GM12878 (cell line): ENCODE results near the gene ARMC9. TPM values are rescaled to one million over a fixed set of nuclear protein-coding genes. Genes with fewer than 3 reads are reported as not detected.

Experiments used
- ASH2L ChIP-seq: fragments of 300-600, 200-600 bp; sonication (generic); IDR thresholded peaks from 2 replicates; pipeline ENCODE4 v1.6.1; 2017; ENCODE audit warnings: low read depth, mild to moderate bottlenecking, borderline replicate concordance
- BHLHE40 ChIP-seq, 2 experiments: fragments of 450-650 bp in 1 of 2; IDR thresholded peaks; 2 replicates each; pipeline ENCODE4 v1.6.1; 2011 to 2017; ENCODE audit warnings: low read depth in 2 of 2, borderline replicate concordance in 1 of 2, improper control_type of control experiment in 1 of 2, low read length in 1 of 2, mild to moderate bottlenecking in 1 of 2
- BRCA1 ChIP-seq: IDR thresholded peaks from 2 replicates; pipeline ENCODE4 v1.6.1; 2011; ENCODE audit warnings: low read depth, low read length, improper control_type of control experiment
- CREB1 ChIP-seq: IDR thresholded peaks from 2 replicates; pipeline ENCODE4 v1.6.1; 2012; ENCODE audit warnings: low read depth, mild to moderate bottlenecking, inconsistent platforms
- CREM ChIP-seq: IDR thresholded peaks from 2 replicates; pipeline ENCODE4 v1.6.1; 2014; ENCODE audit warnings: antibody characterized with exemption, low read depth
- E2F8 ChIP-seq: fragments of 450-650 bp; IDR thresholded peaks from 2 replicates; pipeline ENCODE4 v1.6.1; 2018; ENCODE audit warnings: mild to moderate bottlenecking, low read depth, moderate library complexity; ENCODE audit not compliant: partially characterized antibody
- ELK1 ChIP-seq: IDR thresholded peaks from 2 replicates; pipeline ENCODE4 v1.6.1; 2012; ENCODE audit warnings: low read depth, low read length, improper control_type of control experiment
- EZH2 ChIP-seq: IDR thresholded peaks from 2 replicates; pipeline ENCODE4 v1.6.1; 2012; ENCODE audit warnings: low read depth, mild to moderate bottlenecking, control low read depth, inconsistent platforms, low read length, borderline replicate concordance; ENCODE audit not compliant: control insufficient read depth
- FOS ChIP-seq: IDR thresholded peaks from 3 replicates; pipeline ENCODE4 v1.6.1; 2011; ENCODE audit warnings: borderline replicate concordance; ENCODE audit not compliant: insufficient read length; ENCODE audit errors: extremely low read depth
- GATAD2B ChIP-seq: fragments of 450-650 bp; conservative IDR thresholded peaks from 2 replicates; pipeline ENCODE4 v1.6.1; 2017; ENCODE audit warnings: low read depth, mild to moderate bottlenecking, moderate library complexity
- HCFC1 ChIP-seq: fragments of 150-350 bp; IDR thresholded peaks from 2 replicates; pipeline ENCODE4 v1.6.1; 2014; ENCODE audit warnings: low read length
- HSF1 ChIP-seq: fragments of 150-350 bp; IDR thresholded peaks from 2 replicates; pipeline ENCODE4 v1.6.1; 2014; ENCODE audit warnings: mild to moderate bottlenecking, low read depth, low read length
- NFYB ChIP-seq: IDR thresholded peaks from 2 replicates; pipeline ENCODE4 v1.6.1; 2011; ENCODE audit warnings: low read depth, mild to moderate bottlenecking, low read length, improper control_type of control experiment, moderate library complexity; ENCODE audit not compliant: insufficient read depth
- PML ChIP-seq: IDR thresholded peaks from 2 replicates; pipeline ENCODE4 v1.6.1; 2012; ENCODE audit warnings: low read length, inconsistent platforms
- POU2F2 ChIP-seq: IDR thresholded peaks from 3 replicates; pipeline ENCODE4 v1.6.1; 2011; ENCODE audit warnings: low read depth, mild to moderate bottlenecking, low read length, borderline replicate concordance
- RELB ChIP-seq: fragments of 450-650 bp; IDR thresholded peaks from 2 replicates; pipeline ENCODE4 v1.6.1; 2017; ENCODE audit warnings: low read depth, mild to moderate bottlenecking, moderate library complexity
- RFX5 ChIP-seq: IDR thresholded peaks from 2 replicates; pipeline ENCODE4 v1.6.1; 2011; ENCODE audit warnings: low read depth, low read length, improper control_type of control experiment
- SIN3A ChIP-seq: IDR thresholded peaks from 2 replicates; pipeline ENCODE4 v1.6.1; 2012; ENCODE audit warnings: low read depth, low read length, improper control_type of control experiment
- SIX5 ChIP-seq: IDR thresholded peaks from 2 replicates; pipeline ENCODE4 v1.6.1; 2011; ENCODE audit warnings: mild to moderate bottlenecking, low read depth, low read length, moderate library complexity; ENCODE audit not compliant: severe bottlenecking
- SMAD5 ChIP-seq: IDR thresholded peaks from 2 replicates; pipeline ENCODE4 v1.6.1; 2016; ENCODE audit warnings: antibody characterized with exemption, low read depth
- STAT1 ChIP-seq: fragments of 450-650 bp; conservative IDR thresholded peaks from 2 replicates; pipeline ENCODE4 v1.6.1; 2014; ENCODE audit warnings: antibody characterized with exemption, mild to moderate bottlenecking
- TCF12 ChIP-seq: IDR thresholded peaks from 2 replicates; pipeline ENCODE4 v1.6.1; 2011; ENCODE audit warnings: low read depth, mild to moderate bottlenecking, low read length
- ZSCAN29 ChIP-seq: fragments of 450-650 bp; IDR thresholded peaks from 2 replicates; pipeline ENCODE4 v1.6.1; 2017; ENCODE audit warnings: mild to moderate bottlenecking, moderate library complexity
- polyA plus RNA-seq, 11 experiments: library from polyadenylated mRNA; depleted of rRNA in 4 of 11; unstranded in 6 of 11; stranded (reverse) in 5 of 11; fragments of >200 nt; fragmentation: Nextera tagmentation in 4 of 11; fragmentation: Illumina TruSeq in 1 of 11; extraction: Ambion mirVana in 4 of 11; extraction: Trizol in 1 of 11; gene quantifications; 1 replicate in 1 of 11; 2 replicates in 10 of 11; pipeline versions ENCODE4 v1.2.1 to v1.2.3, GENCODE V29; 2011 to 2016; ENCODE audit warnings: inconsistent platforms in 2 of 11, missing spikeins in 2 of 11, low read depth in 1 of 11
- total RNA-seq, 4 experiments: library from RNA; depleted of rRNA in 3 of 4; stranded (reverse); fragments of >200 nt in 3 of 4; fragmentation: Illumina TruSeq in 1 of 4; extraction: Trizol in 1 of 4; gene quantifications; 2 replicates each; pipeline versions ENCODE4 v1.2.1 to v1.2.3, GENCODE V29; 2013 to 2021

Gene ARMC9
- total and polyA plus RNA-seq, 10 of the 15 experiments (the other 5 are each of a cell fraction or from before 2014, with no cell fraction given): 3.8 to 21.8 (median 10.4) TPM

GRCh38 chr2:231393149-231394131 lies 195.0 kb downstream of the ARMC9 start (continued):
- no peak for TF ChIP-seq BHLHE40 (IDR thresholded peaks at IDR 0.05; ENCODE audit: borderline replicate concordance in 1 of 2, low read depth in 2 of 2, low read length in 1 of 2)
- no peak for TF ChIP-seq SIX5
- no peak for TF ChIP-seq SMAD5
- TF ChIP-seq NFYB: no peak
- TF ChIP-seq STAT1: no peak
- no peak for TF ChIP-seq HCFC1
- no peak for TF ChIP-seq RFX5
- TF ChIP-seq ELK1: no peak
- no peak for TF ChIP-seq PML
- no peak for TF ChIP-seq FOS
- TF ChIP-seq TCF12: peak; percentile 64
- peak; percentile 9; the same call in 1 of the 2 replicates for TF ChIP-seq RELB
- TF ChIP-seq BRCA1: no peak
- no peak for TF ChIP-seq POU2F2
- no peak for TF ChIP-seq EZH2
- no peak for TF ChIP-seq ASH2L
- TF ChIP-seq E2F8: no peak
- TF ChIP-seq CREB1: peak; percentile 86
- TF ChIP-seq CREM: peak; percentile 72
- TF ChIP-seq GATAD2B: peak; percentile 76
- 0 out of 2 replicates have a peak, but pooled peaks have one; percentile 58 for TF ChIP-seq SIN3A
- no peak for TF ChIP-seq HSF1
- TF ChIP-seq ZSCAN29: no peak
